Brain microvascular endothelial cell (primary cell): ENCODE measurements around the gene HNF1B.

ENCODE experiments used
- DNase-seq: peaks from one replicate; pipeline ENCODE4 v3.0.0-alpha.2; 2020
- H3K27ac ChIP-seq: fragments of 250-450 bp; sonication (Bioruptor Pico); 2 replicates; pipeline ENCODE4 v1.5.1; 2020; ENCODE audit warnings: mild to moderate bottlenecking, moderate library complexity
- H3K27me3 ChIP-seq: fragments of 250-450 bp; sonication (Bioruptor Pico); replicated peaks from 2 replicates; pipeline ENCODE4 v1.5.1; 2020; ENCODE audit warnings: mild to moderate bottlenecking
- H3K36me3 ChIP-seq: fragments of 250-450 bp; sonication (Bioruptor Pico); replicated peaks from 2 replicates; pipeline ENCODE4 v1.5.1; 2020; ENCODE audit warnings: mild to moderate bottlenecking
- H3K4me3 ChIP-seq: 2 replicates; pipeline ENCODE4 v1.5.1; 2011; ENCODE audit warnings: low read depth, mild to moderate bottlenecking, control low read depth, low read length, moderate library complexity
- in situ Hi-C: cut with HindIII; loops from 2 replicates; pipeline ENCODE4 v1.10.0; 2017; ENCODE audit warnings: low sequenced_read_pairs, low pct_ligation_motif_present
- TF ChIP-seq, protein P1 (sequence below): IDR thresholded peaks from 2 replicates; pipeline ENCODE4 v1.5.1; 2011; ENCODE audit warnings: low read depth, mild to moderate bottlenecking, moderate library complexity, low read length, control low read depth, inconsistent platforms; ENCODE audit errors: missing control alignments

The HNF1B gene

DNA sequence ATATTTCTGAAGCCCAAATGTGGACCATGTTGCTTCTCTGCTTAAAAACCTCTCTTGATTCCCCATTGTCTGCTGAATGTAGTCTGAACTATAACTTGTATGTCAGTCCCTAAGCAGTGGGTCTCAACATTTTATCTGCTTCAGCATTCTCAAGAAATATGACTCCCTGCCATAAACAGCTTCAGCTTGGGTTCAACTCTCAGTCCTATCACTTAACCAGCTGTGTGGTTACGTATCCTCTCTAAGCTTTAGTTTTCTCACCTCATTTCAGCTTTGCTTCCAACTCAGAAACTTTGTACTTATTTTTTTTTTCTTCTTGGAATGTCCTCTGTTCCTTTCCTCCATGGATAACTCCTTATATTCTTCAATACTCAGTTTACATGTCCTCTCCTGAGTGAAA is 97.0 kb downstream of the HNF1B start:
- Histone ChIP-seq H3K4me3 (no peak overlapping the region), H3K27me3 (no peaks in the 10 kb centered on the region), H3K27ac (peak overlapping the region; percentile 21), H3K36me3 (no peaks in the 10 kb centered on the region)
- in situ Hi-C loops, result no loop called here
- no peak for DNase-seq
- TF ChIP-seq, protein P1, sequence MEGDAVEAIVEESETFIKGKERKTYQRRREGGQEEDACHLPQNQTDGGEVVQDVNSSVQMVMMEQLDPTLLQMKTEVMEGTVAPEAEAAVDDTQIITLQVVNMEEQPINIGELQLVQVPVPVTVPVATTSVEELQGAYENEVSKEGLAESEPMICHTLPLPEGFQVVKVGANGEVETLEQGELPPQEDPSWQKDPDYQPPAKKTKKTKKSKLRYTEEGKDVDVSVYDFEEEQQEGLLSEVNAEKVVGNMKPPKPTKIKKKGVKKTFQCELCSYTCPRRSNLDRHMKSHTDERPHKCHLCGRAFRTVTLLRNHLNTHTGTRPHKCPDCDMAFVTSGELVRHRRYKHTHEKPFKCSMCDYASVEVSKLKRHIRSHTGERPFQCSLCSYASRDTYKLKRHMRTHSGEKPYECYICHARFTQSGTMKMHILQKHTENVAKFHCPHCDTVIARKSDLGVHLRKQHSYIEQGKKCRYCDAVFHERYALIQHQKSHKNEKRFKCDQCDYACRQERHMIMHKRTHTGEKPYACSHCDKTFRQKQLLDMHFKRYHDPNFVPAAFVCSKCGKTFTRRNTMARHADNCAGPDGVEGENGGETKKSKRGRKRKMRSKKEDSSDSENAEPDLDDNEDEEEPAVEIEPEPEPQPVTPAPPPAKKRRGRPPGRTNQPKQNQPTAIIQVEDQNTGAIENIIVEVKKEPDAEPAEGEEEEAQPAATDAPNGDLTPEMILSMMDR, result no peak

GRCh38 chr17:37643869-37644268 is 101.0 kb downstream of the HNF1B start:
- TF ChIP-seq, protein P1, result no peak
- no peak for DNase-seq
- H3K36me3 ChIP-seq, result peaks cover 14% of the 10 kb centered on the region
- in situ Hi-C loops, result no loop called here
- no peaks in the 10 kb centered on the region for H3K27me3 ChIP-seq
- peak overlapping the region; percentile 91 for H3K4me3 ChIP-seq
- H3K27ac ChIP-seq, result no peak overlapping the region

DNA sequence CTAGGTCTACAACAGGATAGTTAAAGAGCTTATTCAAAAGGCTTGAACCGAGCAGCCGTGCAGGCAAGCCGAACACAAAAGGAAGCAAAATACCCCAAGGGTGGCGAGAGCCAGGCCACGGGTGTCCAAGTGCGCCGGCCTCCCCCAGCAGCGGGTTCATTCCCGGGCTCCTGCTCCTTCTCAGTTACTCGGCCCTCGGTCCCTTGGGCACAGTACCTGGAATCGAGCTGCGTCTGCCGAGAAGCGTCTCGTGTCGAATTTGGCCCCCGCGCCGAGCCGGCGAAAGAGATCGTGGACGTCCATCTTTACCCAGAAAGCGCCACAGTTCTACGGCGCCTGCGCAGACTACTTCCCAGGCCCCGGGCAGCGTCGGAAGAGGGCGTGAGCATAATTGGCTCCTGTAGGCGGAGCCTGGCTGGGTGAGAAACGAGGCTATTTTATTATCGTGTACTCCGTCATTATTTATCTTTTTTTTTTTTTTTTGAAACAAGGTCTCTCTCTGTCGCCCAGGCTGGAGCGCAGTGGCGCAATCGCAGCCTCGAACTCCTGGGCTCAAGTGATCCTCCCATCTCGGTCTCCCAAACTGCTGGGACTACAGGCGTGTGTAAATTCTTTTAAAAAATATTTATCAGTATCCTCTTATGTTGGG is 101.6 kb downstream of the HNF1B start, which contains the start of gene DDX52:
Gene DDX52 (minus strand): TSS at position 329 of the 649 bp plus-strand sequence. CDS start 26 bp downstream, at position 303.
- Histone ChIP-seq H3K27me3 (no peaks in the 10 kb centered on the region), H3K36me3 (peaks cover 15% of the 10 kb centered on the region), H3K4me3 (peak within 1 kb of the TSS; percentile 91), H3K27ac (peak within 1 kb of the TSS; percentile 80)
- TF ChIP-seq, protein P1, result peak; percentile 18
- in situ Hi-C loops, result no loop called here
- peak; percentile 87 for DNase-seq

DNA sequence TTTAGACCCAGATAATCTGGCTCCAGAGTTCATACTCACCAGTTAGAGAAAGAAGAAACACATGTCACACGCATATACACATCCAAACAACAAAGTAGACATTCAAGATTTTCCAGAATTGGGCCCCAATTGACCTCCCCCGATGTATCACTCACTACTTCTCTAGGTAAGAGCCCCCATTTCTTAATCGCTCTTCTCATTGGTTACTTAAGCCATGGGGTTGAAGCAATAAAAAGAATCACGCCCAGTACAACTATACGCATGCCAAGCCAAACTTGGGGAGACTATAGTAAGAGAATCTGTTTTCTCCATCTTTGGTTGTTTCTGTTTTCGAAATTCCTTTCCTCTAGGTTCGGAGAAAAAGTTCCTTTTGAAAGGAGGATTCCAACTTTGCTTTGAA is 102.2 kb downstream of the HNF1B start:
- peak; percentile 4 for DNase-seq
- TF ChIP-seq, protein P1, result no peak
- Histone ChIP-seq H3K27me3 (no peaks in the 10 kb centered on the region), H3K36me3 (peaks cover 21% of the 10 kb centered on the region), H3K27ac (peak overlapping the region; percentile 80), H3K4me3 (peak overlapping the region; percentile 91)
- in situ Hi-C loops, result no loop called here

DNA sequence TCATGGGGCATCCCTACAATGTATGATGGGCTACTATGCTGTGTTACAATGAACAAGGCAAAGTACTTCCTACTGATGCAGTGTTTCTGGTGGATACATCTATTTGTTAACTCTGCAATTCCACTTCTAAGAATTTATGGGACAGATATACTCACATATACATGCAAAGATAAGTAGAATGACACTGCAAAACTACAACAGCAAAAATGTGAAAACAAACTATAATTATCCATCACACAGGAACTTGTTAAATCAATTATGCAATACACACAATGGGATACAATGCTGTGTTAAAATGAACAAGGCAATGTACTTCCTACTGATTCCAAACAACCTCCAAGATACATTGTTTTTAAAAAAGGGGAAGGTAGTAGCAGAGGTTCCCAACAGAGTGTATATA is 104.8 kb downstream of the HNF1B start:
- DNase-seq, result no peak
- Histone ChIP-seq H3K4me3 (no peak overlapping the region), H3K36me3 (peaks cover 40% of the 10 kb centered on the region), H3K27ac (no peak overlapping the region), H3K27me3 (no peaks in the 10 kb centered on the region)
- TF ChIP-seq, protein P1, result no peak
- in situ Hi-C loops, result no loop called here

DNA sequence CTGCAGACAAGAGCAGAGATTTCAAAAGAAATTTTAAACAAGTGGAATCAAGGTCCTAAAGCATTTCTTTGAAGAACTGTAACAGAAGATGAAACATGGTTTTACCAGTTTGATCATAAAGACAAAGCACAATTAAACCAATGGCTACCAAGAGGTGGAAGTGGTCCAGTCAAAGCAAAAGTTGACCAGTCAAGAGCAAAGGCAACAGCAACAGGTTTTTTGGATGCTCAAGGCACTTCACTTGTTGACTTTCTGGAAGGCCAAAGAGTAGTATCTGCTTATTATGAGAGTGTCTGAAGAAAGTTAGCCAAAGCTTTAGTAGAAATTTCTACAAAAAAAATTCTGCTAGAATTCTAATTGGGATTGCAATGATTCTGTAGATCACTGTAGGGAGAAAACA is 106.9 kb downstream of the HNF1B start:
- no peak overlapping the region for H3K27ac ChIP-seq
- no peaks in the 10 kb centered on the region for H3K27me3 ChIP-seq
- H3K4me3 ChIP-seq, result no peak overlapping the region
- in situ Hi-C loops, result no loop called here
- TF ChIP-seq, protein P1, result no peak
- no peak for DNase-seq
- H3K36me3 ChIP-seq, result peaks cover 40% of the 10 kb centered on the region
